A673 (cell line): Measurements from ENCODE around the gene ADARB2.

Source experiments
- EZH2 ChIP-seq: fragments of 200-600 bp; sonication (generic); IDR thresholded peaks from 2 replicates; pipeline ENCODE4 v1.6.1; 2017; ENCODE audit warnings: borderline replicate concordance, low read depth, mild to moderate bottlenecking, mixed read lengths, antibody characterized with exemption, low read length; ENCODE audit not compliant: poor library complexity, severe bottlenecking
- TF ChIP-seq, protein P1 (sequence below): fragments of 300-800, 200-600 bp; sonication (generic); conservative IDR thresholded peaks from 2 replicates; pipeline ENCODE4 v1.5.1; 2017; ENCODE audit warnings: low read depth, mild to moderate bottlenecking, antibody characterized with exemption, low read length, moderate library complexity, mixed read lengths

DNA sequence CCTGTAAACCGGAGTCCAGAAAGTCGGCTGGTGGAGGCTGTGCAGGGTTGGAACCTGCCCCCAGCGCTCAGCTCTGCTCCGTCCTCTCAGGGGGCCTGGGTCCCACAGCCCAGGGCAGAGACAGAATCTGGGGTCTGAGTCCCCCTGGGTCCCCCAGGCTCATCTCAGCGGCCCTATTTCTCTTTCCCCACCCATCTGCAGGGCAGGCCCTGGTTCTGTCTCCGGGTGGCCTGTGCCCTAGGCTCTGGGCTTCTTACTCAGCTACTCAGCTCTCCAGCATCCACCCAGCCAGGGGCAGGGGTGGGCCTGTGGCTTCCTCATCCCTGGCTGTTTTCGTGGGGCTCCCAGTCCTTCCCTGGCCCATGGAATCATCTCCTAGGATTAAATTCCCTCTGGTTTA lies 183.4 kb downstream of the ADARB2 start:
- TF ChIP-seq, protein P1, sequence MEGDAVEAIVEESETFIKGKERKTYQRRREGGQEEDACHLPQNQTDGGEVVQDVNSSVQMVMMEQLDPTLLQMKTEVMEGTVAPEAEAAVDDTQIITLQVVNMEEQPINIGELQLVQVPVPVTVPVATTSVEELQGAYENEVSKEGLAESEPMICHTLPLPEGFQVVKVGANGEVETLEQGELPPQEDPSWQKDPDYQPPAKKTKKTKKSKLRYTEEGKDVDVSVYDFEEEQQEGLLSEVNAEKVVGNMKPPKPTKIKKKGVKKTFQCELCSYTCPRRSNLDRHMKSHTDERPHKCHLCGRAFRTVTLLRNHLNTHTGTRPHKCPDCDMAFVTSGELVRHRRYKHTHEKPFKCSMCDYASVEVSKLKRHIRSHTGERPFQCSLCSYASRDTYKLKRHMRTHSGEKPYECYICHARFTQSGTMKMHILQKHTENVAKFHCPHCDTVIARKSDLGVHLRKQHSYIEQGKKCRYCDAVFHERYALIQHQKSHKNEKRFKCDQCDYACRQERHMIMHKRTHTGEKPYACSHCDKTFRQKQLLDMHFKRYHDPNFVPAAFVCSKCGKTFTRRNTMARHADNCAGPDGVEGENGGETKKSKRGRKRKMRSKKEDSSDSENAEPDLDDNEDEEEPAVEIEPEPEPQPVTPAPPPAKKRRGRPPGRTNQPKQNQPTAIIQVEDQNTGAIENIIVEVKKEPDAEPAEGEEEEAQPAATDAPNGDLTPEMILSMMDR = no peak
- TF ChIP-seq EZH2 = no peak
